ENCODE measurements around the gene TMTC2.

Gene TMTC2

DNA sequence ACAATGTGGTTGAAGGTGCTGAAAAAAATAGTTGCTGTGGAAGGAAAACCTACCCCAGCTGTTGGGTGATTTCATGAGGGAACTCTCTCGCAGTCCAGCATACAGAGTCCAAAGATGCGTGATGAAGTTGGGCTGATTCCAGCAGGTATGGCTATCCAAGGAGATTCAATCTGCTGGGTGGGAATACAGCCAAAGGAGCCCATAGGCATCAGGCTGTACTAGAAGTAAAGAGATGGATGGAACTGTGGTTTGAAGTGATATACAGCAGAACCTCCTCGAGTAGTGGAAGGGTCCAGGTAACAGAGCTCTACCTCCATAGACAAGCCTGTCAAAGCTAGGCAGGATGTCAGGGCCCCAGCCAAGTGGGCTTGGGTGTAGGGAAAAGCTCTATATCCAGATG, 11.5 kb upstream of the TMTC2 start:
- in situ Hi-C loops (cut with MboI; ENCODE audit: low sequenced_read_pairs), result no loop called here

DNA sequence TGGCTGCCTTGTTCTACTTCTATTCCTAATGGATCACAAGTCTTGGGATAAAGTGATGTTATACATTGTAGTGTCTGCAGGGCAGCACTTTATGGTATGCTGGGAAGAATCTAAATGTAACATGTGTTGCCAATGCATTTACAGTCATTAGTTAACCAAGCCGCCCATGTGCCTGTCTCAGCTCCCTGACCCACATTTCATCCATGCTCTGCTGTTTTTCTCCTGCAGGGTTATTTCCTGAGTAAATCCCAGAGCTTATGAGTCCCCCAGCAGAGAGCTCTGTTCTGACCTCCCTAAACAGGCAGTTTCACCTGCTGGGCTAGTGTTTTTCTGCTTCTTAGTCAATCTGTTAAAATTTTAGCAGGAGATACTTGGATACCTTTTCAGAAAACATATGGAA, 4.4 kb upstream of the TMTC2 start:
- in situ Hi-C loops (cut with MboI; ENCODE audit: low sequenced_read_pairs), result no loop called here

- in situ Hi-C loops (cut with MboI; ENCODE audit: low sequenced_read_pairs), result no loop called here
Observed at GRCh38 chr12:82682851-82683261, 3.9 kb upstream of the TMTC2 start.

DNA sequence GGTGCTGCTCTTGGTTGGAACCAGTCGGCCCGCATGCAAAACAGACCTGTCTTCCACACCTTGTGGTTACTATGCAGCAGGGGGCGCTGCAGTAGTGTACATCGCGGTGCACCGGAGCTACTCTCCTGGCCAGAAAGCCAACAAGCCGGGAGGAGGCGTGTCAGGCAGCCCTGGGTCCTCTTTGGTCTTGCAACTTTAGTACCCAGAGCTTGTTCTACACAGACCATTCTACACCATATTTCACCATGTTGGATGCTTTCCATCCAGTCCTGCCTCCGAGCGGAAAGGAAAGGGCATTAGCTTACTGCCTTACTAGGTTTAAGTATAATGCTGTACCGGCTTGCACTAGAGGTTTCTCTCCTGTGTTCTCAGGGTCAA, 927 bp upstream of the TMTC2 start:
- in situ Hi-C loops (cut with MboI; ENCODE audit: low sequenced_read_pairs), result no loop called here

GRCh38 chr12:82687021-82688011, 610 bp downstream of the TMTC2 start:
- in situ Hi-C loops (cut with MboI; ENCODE audit: low sequenced_read_pairs), result no loop called here

GRCh38 chr12:82688035-82688501, 1.4 kb downstream of the TMTC2 start:
- in situ Hi-C loops (cut with MboI; ENCODE audit: low sequenced_read_pairs), result no loop called here

- in situ Hi-C loops (cut with MboI; ENCODE audit: low sequenced_read_pairs), result no loop called here
Observed at GRCh38 chr12:82688596-82688995, 1.9 kb downstream of the TMTC2 start.

- in situ Hi-C loops (cut with MboI; ENCODE audit: low sequenced_read_pairs), result no loop called here
Observed at GRCh38 chr12:82690006-82690405, 3.3 kb downstream of the TMTC2 start.

- in situ Hi-C loops (cut with MboI; ENCODE audit: low sequenced_read_pairs), result no loop called here
Observed at GRCh38 chr12:82691513-82691912, 4.8 kb downstream of the TMTC2 start.

GRCh38 chr12:82694276-82694675, 7.6 kb downstream of the TMTC2 start:
- in situ Hi-C loops (cut with MboI; ENCODE audit: low sequenced_read_pairs), result no loop called here

DNA sequence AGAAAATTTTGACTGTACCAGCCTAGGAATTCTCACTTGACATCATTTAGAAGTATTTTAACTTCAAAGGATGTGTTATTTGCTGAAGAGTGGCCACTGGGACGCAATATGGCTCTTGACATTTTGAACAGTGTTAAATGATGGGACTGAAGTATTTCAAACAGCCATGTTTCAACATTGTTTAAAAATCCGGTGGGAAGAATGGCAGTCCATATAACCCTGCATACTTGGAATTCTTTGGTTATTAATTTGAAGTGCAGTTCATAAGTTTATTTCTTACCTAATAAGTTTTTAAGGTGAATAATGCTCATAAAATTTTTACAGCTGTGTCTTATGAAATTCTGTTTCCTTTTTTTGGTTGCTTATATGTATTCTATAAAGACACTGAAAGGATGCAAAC, 8.3 kb downstream of the TMTC2 start:
- in situ Hi-C loops (cut with MboI; ENCODE audit: low sequenced_read_pairs), result no loop called here

DNA sequence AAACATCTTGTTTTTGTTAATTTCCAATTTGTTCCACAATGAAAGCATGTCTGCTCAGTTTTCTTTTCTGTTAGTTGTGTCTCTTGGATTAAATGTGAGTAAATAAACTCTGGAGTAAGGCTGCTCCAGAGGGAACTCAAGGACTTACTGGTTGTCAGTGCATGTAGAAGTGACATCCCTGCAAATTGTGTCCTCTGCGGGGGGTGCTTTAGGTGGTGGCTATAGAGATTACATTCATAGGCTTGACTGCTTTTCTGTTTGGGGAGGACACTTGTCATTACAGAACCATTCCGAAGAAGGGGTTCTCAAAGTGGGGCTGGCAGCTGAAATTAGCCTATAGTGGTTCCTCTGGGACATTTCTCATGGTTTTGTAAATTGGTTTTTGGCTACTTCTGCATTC, 8.8 kb downstream of the TMTC2 start:
- in situ Hi-C loops (cut with MboI; ENCODE audit: low sequenced_read_pairs), result no loop called here

- in situ Hi-C loops (cut with MboI; ENCODE audit: low sequenced_read_pairs), result no loop called here
Observed at GRCh38 chr12:82696543-82696942, 9.8 kb downstream of the TMTC2 start.

- in situ Hi-C loops (cut with MboI; ENCODE audit: low sequenced_read_pairs), result no loop called here
Observed at GRCh38 chr12:82698708-82699564, 12.2 kb downstream of the TMTC2 start.

DNA sequence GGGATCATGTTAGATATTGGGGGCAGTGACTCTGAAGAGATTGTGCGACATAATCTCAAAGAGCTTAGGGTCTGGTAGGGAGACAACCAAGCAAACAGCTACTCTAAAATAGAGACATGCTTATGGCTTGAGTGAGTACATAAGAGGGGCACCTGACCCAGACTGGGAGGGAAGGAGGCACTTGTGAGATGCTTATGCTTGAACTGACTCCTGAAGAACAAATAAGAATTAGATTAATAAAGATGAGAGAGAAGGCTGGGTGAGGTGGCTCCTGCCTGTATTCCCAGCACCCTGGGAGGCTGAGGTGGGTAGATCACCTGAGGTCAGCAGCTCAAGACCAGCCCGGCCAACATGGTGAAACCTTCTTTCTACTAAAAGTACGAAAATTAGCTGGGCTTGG, 19.1 kb downstream of the TMTC2 start:
- in situ Hi-C loops (cut with MboI; ENCODE audit: low sequenced_read_pairs), result no loop called here

DNA sequence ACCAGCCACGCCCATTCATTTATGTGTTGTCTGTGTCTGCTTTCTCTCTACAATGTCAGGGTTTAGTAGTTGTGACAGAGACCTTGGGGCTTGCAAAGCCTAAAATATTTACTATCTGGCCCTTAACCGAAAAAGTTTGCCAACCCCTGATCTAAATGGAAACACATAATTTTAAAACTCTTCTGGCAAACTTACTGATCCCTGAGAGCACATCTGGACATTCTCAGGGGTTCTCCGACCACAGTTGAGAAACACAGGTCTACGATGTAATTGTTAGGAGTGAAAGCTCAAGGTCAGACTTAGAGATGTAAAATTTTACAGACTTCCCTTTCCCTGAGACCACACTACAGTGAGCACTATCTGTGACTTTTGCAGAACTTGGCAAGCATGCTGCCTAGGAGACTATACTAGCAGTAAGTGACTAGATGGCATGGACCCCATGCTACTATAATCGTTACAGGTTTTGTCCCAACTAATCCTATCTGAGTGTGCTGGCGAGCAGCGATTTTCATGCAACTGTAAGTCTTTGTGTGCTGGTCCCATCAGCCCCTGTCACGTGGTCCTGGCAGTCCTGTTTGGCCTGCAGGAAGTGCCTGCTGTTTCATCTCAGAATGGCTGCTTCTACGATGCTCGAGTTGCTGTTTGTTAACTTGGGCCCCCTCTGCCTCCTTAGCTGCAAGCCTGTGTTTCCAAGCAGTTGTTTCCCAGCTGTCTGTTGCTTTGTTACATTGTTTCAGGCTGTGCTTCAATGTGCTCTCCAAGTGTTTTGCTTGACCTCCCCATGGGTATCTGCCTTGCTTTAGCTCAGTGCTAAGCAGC, 21.6 kb downstream of the TMTC2 start:
- in situ Hi-C loops (cut with MboI; ENCODE audit: low sequenced_read_pairs), result no loop called here

DNA sequence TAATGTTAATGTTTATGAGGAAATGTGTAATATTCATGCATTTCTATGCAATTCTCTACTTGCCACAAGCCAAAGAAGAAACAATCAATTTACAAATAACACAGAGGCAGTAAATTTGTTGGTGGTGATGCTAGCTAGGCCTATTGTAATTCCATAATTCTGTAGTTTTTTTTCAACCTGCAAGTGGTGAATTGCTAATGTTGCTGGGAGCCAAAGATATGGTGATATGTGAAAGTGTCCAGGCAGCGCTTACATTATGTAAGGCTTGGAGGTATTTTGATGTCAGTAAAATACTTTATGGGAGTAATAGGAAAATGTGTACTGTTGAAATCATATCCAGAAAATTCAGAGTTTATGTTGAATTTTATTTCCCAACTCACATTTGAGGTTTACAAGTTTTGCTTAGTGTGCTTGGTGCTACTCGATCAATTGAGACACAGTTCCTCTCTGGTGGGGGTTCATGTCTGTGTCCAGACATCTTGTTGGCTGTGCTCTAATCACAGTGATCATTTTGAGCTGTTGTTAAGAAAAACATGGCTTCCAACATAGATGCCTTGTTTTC, 23.2 kb downstream of the TMTC2 start:
- in situ Hi-C loops (cut with MboI; ENCODE audit: low sequenced_read_pairs), result no loop called here

DNA sequence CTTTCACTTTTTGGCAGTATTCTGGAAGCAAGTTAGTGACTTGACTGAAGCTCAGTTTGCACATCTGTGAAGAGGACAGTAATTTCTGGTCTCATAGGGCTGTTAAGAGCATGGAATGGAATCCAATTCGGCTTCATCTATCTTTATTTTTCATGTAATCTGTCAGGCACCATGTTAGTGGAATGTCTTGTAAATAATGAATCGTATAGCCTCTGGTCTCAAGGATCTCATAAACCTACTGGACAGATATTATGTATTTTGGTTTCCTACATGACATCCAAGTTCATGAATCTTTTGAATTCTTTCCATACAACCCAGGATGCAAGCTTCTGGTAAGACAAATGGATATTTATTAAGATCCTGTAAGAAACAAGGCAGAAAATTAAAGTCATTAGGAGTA, 24.0 kb downstream of the TMTC2 start:
- in situ Hi-C loops (cut with MboI; ENCODE audit: low sequenced_read_pairs), result no loop called here

- in situ Hi-C loops (cut with MboI; ENCODE audit: low sequenced_read_pairs), result no loop called here
Observed at GRCh38 chr12:82714427-82714826, 27.7 kb downstream of the TMTC2 start.

GRCh38 chr12:82721726-82722125, 35.0 kb downstream of the TMTC2 start:
- in situ Hi-C loops (cut with MboI; ENCODE audit: low sequenced_read_pairs), result no loop called here

DNA sequence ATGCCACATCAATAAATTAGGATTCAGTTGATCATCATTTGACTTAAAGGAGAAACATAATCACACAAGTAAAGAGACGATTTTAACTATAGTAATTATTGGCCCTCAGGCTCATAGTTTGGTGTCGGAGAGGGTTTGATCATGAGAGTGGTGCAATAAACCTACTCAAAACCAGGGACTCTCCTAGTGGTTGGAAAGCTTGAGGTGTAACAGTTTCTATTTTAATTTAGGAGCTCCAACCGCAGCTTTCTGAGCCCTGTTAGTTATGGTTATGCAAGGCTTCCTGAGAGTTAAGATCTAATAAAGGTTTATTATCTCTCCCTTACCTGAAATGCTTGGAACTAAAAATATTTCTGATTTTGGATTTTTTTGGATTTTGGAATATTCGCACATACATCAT, 36.4 kb downstream of the TMTC2 start:
- in situ Hi-C loops (cut with MboI; ENCODE audit: low sequenced_read_pairs), result no loop called here

Measured in HL-60/S4 treated with phorbol 12-myristate 13-acetate at 8.2 ng/mL for 4 days and 3 days (cell line).